GM18511 (cell line): Measurements from ENCODE around the gene FRG2C.
"Not testable (repeated sequence)": the region's sequence is repeated elsewhere in the genome, so short reads cannot be mapped to it uniquely, and the experiment has no call there.

Source experiments
- ATAC-seq: cut with Tn5 transposase; IDR thresholded peaks from one replicate; pipeline ENCODE4 v1.9.1; 2021; ENCODE audit warnings: mild to moderate bottlenecking, moderate library complexity; ENCODE audit not compliant: unreplicated experiment

FRG2C gene

DNA sequence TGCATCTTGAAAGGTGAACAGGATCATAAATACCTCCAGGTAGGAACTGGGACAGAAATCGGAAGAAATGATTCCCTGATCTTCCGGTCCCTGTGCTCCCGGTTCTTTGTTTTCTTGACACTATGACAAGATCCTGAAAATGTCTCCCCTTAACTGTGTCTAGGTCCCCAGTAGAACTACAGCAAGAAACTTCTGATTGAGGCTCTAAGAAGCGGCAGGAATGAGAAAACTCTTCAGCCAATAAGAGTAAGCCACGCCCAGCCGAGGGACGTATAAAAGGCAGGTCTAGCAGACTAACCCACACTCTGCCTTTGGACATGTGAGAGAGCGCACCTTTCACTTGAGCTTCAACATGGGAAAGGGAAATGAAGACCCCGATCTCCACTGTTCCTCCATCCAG is at the start of gene FRG2C:
Gene FRG2C (plus strand): TSS at position 301 of the 400 bp plus-strand sequence. CDS start 52 bp downstream, at position 353.
- not testable (repeated sequence) for ATAC-seq

DNA sequence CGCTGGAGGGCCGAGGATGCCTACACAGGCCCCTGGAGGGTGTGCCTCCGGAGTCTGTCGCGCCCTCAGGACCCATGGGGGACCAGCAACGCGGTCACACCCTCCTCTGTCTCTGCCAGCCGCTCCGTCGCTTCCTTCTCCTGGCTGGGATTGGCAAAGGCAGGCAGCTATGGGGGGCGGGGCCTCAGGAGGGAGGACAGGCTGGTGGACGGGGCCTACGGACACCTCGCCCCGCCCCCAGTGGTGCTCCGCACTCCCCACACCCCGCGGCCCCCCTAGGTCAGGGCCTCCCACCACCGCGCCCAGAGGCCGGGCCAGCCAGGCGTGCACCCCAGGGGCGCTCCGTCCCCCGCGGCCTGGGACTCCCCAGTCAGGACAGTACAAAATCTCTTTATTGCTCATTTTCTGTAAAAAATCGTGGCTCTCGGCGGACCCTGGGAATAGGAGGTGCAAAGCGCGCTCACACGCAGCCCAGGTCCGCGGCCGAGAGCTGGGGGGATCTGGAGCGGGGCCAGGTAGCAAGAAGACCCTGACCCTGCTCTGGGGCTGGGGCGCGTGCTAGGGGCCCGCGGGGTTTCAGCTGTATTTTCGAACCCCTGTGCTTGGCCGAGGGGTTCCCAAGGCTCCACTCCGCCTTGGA is 45.3 kb upstream of the FRG2C start:
- ATAC-seq = not testable (repeated sequence)

DNA sequence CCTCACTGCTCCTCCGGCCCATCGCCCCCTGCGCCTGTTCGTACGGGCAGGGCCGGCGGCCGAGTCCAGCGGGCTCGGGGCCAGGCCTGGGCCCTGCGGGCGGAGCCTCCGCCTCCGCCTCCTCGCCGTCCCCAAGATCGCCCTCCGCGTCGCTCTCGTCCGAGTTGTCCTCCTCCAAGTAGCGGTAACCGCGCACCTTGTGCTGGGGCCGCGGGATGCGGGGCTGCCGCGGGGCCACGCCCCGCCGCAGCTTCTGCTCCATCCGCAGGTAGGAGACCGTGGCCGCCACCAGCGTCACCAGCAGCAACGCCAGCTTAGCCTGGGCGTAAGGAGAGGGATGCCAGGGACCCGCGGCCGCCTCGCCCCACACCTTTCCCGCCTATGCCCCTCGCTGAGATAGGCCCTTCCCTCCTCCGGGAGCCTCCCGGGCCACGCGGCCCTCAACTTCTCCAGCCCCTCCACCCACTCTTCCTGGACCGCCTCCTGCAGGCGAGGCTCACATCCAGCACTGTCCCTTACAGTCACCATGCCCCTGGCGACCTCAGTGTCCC is 44.6 kb upstream of the FRG2C start:
- ATAC-seq = not testable (repeated sequence)

GRCh38 chr3:75621772-75622171 is 42.4 kb upstream of the FRG2C start:
- not testable (repeated sequence) for ATAC-seq

- not testable (repeated sequence) for ATAC-seq
Observed at GRCh38 chr3:75623656-75624055, 40.5 kb upstream of the FRG2C start.

DNA sequence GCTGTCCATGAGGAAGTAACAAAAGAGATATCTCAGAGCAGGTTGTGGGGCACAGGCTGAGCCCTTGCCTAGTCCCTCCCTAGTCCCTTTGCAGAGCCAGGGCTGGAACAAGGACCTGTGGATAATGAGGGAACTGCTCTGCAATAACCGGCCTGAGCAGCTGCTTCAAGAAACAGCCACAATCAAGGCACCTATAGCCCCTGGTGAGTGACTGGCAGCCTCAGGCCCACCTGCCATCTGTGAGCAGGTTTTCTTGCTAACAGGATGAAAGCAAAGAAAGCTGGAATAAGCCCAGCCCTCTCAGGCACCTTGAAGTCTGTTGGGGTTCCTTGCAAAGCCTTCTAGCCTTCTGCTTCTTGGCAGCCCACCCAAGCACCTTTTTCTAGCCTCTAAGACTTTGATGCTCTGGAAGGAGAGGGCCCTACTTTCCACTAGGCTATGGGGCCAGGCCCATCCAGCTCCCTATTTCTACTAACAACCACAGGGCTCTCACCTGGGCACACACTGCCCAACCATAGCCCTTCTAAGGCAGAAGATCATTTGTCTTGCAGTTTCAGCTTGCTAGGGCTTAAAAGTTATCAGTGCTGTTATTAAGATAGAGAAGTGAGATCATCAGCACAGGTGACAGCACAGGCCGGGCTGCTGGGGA is 33.1 kb upstream of the FRG2C start:
- ATAC-seq = not testable (repeated sequence)

GRCh38 chr3:75631541-75631940 is 32.6 kb upstream of the FRG2C start:
- ATAC-seq = no peak

DNA sequence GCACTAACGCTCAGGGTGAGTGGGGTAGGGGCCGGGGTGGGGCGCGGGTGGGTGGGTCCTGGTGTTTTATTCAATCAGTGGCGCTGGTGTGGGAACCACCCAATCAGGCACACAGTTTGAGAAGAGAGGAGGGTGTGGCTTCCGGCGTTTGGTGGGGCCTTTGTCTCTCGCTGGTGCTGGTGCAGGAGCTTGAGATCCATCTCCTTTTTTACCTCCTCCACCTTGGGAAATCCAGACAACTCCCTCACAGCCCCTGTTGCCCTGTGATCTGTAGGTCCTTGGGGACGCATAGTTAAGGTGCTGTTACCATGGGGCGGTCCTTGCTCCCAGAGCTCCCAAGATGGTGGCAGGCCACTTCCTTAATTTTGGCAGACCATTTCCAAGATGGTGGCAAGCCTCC is 25.2 kb upstream of the FRG2C start:
- not testable (repeated sequence) for ATAC-seq

DNA sequence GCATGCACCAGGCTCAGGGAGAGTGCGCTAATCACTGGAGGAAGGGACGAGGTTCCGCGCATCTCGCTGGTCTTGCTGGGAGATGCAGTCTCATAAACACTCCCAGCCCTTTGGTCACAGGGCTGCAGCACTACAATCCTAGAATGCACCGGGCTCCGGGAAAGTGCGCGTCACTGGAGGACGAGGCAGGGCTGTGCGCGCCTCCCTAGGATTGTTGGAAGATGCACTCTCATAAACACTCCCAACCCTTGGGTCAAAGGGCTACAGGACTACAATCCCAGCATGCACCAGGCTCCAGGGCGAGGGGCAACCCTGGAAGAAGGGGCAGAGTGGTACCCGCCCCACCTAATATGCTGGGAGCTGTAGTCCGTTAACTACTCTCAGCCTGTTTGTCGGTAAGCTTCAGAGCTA is 23.0 kb upstream of the FRG2C start:
- not testable (repeated sequence) for ATAC-seq

GRCh38 chr3:75643031-75643800 is 20.9 kb upstream of the FRG2C start:
- peak; percentile 55 for ATAC-seq

DNA sequence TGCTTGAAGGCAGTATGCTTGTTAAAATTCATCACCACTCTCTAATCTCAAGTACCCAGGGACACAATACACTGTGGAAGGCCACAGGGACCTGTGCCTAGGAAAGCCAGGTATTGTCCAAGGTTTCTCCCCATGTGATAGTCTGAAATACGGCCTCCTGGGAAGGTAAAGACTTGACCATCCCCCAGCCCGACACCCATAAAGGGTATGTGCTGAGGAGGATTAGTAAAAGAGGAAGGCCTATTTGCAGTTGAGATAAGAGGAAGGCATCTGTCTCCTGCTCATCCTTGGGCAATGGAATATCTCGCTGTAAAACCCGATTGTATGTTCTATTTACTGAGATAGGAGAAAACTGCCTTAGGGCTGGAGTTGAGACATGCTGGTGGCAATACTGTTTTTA is 18.6 kb upstream of the FRG2C start:
- not testable (repeated sequence) for ATAC-seq

DNA sequence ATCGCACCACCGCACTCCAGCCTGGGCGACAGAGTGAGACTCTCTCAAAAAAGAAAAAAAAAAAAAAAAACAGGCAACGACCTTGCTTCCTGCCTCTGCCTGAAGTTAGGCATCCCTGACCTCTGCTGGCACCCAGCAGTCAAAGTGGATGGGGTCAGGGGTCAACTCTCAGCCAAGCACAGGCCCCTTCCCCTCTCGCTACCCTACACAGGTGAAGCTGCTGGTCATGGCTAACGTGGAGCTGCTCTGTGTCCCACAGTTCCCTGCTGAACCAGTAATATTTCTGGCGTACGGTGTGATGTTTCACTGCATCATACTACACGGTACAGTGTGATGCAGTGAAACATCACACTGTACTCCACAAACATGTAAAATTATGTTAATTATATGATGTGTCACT is 13.9 kb upstream of the FRG2C start:
- no peak for ATAC-seq

DNA sequence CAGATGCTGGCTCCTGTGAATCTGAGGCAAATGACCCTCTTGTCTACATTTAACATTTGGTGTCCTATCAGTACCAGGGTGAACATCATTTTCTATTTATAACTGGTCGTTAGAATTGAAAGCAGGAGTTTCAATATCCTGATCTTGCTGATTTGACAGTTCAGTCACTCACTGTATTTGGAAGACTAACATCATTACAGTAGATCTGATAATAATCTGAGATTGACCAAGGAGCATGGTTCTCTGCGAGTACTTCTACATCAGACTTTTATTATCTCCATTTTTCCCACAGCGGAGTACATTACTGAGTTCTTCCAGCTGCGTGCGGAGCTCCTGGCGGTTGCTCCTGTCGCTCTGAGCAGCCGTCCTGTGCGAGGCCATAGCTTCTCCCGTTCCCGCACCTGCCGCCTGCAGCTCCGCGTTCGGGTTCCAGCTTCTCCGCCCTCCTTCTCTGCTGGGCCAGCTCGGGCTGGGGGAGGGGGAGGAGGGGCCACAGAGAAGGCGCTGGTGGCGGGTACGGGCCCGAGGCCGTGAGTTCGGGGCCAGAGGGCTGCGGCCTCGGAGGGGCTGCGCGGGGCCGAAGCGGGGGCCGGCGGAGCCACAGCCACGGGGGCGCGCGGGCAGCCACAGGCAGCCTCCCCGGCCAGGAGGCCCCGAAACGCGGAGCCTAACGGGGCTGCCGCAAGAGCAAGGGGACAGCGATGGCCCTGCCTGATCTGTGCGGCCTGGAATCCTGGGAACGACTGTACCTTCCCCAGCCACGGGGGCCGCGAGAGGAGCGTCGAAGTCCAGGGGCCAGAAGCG is 8.8 kb upstream of the FRG2C start:
- not testable (repeated sequence) for ATAC-seq

- not testable (repeated sequence) for ATAC-seq
Observed at GRCh38 chr3:75655956-75656355, 8.2 kb upstream of the FRG2C start.

DNA sequence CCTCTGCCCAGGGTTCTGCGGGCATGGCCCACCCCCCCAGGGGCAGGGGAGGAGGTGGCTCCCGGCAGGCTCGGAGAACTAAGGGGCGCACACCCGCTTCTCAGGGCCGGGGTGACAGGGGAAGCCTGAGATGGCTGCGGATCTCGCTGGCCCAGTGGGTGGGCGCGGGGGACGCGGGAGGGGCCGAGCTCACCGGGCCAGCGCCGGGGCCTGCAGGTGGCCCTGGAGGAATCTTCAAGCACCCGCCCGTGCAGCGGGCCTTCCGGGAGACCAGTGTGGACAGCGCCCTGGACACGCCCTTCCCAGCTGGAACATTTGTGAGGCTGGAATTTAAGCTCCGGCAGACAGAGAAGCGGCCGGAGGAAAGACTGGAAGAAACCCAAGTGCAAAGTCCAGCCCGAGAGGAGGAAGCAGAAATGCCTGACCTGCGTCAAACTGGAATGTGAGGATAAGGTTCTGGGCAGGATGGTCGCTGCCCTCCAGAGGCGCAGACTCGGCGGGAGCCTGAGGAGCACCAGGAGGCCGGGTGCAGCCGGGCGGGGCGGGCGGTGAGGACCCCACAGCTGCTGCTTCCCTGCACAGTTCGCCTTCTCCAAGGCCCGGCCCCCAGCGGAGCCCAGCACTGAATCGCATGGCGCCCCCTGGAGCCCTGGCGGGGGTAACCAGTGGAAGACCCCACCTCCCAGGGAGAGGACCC is 5.6 kb upstream of the FRG2C start:
- ATAC-seq = not testable (repeated sequence)

GRCh38 chr3:75659108-75659433 is 5.1 kb upstream of the FRG2C start:
- not testable (repeated sequence) for ATAC-seq

DNA sequence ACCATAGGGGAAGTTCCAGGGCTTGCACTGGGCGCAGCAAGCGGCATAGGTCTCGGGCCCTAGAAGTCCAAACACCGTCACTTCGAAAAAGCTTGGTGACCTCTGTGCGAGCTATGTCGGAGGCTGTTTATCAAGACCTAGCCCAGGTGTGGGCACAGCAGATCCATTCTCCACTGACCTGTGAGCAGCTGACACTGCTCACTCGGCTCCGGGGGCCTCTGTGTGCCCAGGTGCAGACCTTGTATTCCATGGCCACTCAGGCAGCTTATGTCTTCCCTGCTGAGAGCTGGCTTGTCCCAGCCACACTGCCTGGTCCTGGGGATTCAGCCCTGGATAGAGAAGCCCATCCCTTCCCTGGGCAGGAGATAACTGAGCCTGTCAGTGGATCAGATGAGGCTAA is 1.5 kb downstream of the FRG2C start:
- not testable (repeated sequence) for ATAC-seq

DNA sequence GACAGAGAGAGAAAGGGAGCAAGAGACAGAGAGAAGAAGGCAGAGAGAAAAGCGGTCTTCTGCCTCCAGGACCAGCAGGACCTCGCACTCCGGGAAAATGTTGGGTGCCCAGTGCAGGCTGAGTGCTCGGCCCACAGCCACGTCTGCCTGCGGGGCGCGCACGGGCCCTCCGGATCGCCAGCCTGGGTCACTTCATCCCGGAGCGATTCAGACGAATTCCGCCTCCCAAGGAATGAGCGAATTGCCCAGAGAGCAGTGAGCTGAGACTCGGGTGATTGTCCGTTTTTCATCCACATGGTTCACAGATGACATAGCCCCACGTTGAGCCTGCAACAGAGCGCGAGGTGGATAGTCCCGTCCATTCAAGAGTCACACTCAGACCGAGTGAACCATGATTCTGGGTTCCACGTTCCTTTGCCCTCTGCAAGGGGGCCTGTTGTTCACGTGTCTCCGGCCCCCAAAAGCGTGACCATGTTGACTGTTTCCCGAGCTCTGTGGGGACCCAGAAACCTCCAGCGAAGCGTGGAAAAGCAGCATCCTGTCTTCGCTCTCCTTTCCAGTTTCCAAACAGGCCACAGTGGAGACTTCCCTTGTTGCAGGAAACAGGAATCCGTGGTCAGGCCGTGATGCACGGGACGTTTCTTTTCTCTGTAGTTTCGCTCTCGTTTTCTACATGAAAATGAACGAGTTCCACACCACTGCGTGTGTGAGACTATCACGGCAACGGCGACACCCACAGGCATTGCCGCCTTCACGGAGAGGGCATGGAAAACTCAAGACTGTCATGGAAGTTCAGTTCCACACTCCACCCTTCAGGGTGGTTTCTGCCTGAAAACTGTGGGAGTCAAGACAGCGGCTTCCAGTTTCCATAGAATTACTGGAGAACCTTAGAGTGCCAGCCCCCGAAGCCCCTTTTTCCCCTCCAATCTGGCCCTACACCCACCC is 3.9 kb downstream of the FRG2C start:
- not testable (repeated sequence) for ATAC-seq

DNA sequence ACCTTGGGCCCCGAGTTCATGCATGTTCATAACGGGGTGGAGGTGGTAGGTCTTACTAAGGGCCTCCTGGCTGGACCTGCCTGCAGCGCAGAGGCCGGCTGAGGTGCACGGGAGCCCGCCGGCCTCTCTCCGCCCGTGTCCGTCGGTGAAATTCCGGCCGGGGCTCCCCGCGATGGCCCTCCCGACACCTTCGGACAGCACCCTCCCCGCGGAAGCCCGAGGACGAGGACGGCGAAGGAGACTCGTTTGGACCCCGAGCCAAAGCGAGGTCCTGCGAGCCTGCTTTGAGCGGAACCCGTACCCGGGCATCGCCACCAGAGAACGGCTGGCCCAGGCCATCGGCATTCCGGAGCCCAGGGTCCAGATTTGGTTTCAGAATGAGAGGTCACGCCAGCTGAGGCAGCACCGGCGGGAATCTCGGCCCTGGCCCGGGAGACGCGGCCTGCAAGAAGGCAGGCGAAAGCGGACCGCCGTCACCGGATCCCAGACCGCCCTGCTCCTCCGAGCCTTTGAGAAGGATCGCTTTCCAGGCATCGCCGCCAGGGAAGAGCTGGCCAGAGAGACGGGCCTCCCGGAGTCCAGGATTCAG is 4.7 kb downstream of the FRG2C start:
- ATAC-seq = not testable (repeated sequence)
